H9 (cell line): ENCODE measurements around the gene BCAR3. TPM values are rescaled to one million over a fixed set of nuclear protein-coding genes. Genes with fewer than 3 reads are reported as not detected.

Experiments used
- DNase-seq: peaks from one replicate; pipeline ENCODE4 v3.0.0-alpha.2; 2017
- H2AFZ ChIP-seq: one replicate; pipeline ENCODE4 v1.6.1; 2013; ENCODE audit warnings: mild to moderate bottlenecking, low read length, control low read depth, moderate library complexity
- H2AK5ac ChIP-seq: 2 replicates; pipeline ENCODE4 v1.6.1; 2013; ENCODE audit warnings: low read length, control low read depth, mixed read lengths; ENCODE audit not compliant: insufficient read length
- H2BK120ac ChIP-seq: one replicate; pipeline ENCODE4 v1.6.1; 2013; ENCODE audit warnings: low read depth, mild to moderate bottlenecking, low read length, control low read depth, inconsistent platforms; ENCODE audit not compliant: poor library complexity, severe bottlenecking
- H2BK12ac ChIP-seq: 2 replicates; pipeline ENCODE4 v1.6.1; 2013; ENCODE audit warnings: low read length, control low read depth, mixed read lengths, low read depth; ENCODE audit not compliant: insufficient read length
- H2BK15ac ChIP-seq: 2 replicates; pipeline ENCODE4 v1.6.1; 2013; ENCODE audit warnings: low read depth, low read length, control low read depth
- H2BK20ac ChIP-seq: one replicate; pipeline ENCODE4 v1.6.1; 2013; ENCODE audit warnings: low read depth, mild to moderate bottlenecking, low read length, control low read depth, inconsistent platforms; ENCODE audit not compliant: poor library complexity, severe bottlenecking
- H2BK5ac ChIP-seq: 2 replicates; pipeline ENCODE4 v1.6.1; 2013; ENCODE audit warnings: low read length, control low read depth, mixed read lengths; ENCODE audit not compliant: insufficient read length
- H3K14ac ChIP-seq: 2 replicates; pipeline ENCODE4 v1.6.1; 2013; ENCODE audit warnings: low read length, control low read depth; ENCODE audit not compliant: insufficient read depth
- H3K18ac ChIP-seq: 2 replicates; pipeline ENCODE4 v1.6.1; 2013; ENCODE audit warnings: low read depth, mild to moderate bottlenecking, mixed read lengths, low read length, control low read depth; ENCODE audit not compliant: insufficient read length
- H3K23ac ChIP-seq: 2 replicates; pipeline ENCODE4 v1.6.1; 2013; ENCODE audit warnings: low read length, control low read depth, mixed read lengths, low read depth; ENCODE audit not compliant: insufficient read length
- H3K23me2 ChIP-seq: 2 replicates; pipeline ENCODE4 v1.6.1; 2013; ENCODE audit warnings: low read depth, mild to moderate bottlenecking, mixed read lengths, low read length, control low read depth; ENCODE audit not compliant: insufficient read length, poor library complexity, severe bottlenecking
- H3K27ac ChIP-seq: 2 replicates; pipeline ENCODE4 v1.5.1; 2013; ENCODE audit warnings: low read length, control low read depth, mixed read lengths, low read depth; ENCODE audit not compliant: insufficient read length
- H3K27me3 ChIP-seq: 2 replicates; pipeline ENCODE4 v1.6.1; 2013; ENCODE audit warnings: low read length, control low read depth, inconsistent platforms; ENCODE audit not compliant: insufficient read depth
- H3K4ac ChIP-seq: 2 replicates; pipeline ENCODE4 v1.6.1; 2013; ENCODE audit warnings: low read depth, mild to moderate bottlenecking, control low read depth, inconsistent platforms, low read length, moderate library complexity
- H3K4me1 ChIP-seq: 2 replicates; pipeline ENCODE4 v1.6.1; 2013; ENCODE audit warnings: low read length, control low read depth, inconsistent platforms; ENCODE audit not compliant: insufficient read depth
- H3K4me2 ChIP-seq: 2 replicates; pipeline ENCODE4 v1.6.1; 2013; ENCODE audit warnings: low read length, control low read depth, mixed read lengths; ENCODE audit not compliant: insufficient read length, insufficient read depth
- H3K56ac ChIP-seq: 2 replicates; pipeline ENCODE4 v1.6.1; 2013; ENCODE audit warnings: low read depth, mild to moderate bottlenecking, mixed read lengths, low read length, control low read depth; ENCODE audit not compliant: insufficient read length
- H3K79me1 ChIP-seq: 2 replicates; pipeline ENCODE4 v1.6.1; 2013; ENCODE audit warnings: low read depth, mild to moderate bottlenecking, moderate library complexity, low read length, control low read depth, inconsistent platforms; ENCODE audit not compliant: insufficient read depth, poor library complexity, severe bottlenecking
- H3K79me2 ChIP-seq: 2 replicates; pipeline ENCODE4 v1.6.1; 2013; ENCODE audit warnings: low read length, control low read depth, inconsistent platforms; ENCODE audit not compliant: insufficient read depth
- H3K9ac ChIP-seq: 2 replicates; pipeline ENCODE4 v1.6.1; 2013; ENCODE audit warnings: low read length, control low read depth, mixed read lengths; ENCODE audit not compliant: insufficient read length; ENCODE audit errors: extremely low read depth
- H3K9me3 ChIP-seq: one replicate; pipeline ENCODE4 v1.6.1; 2013; ENCODE audit warnings: low read depth, low read length, inconsistent platforms; ENCODE audit not compliant: control insufficient read depth
- H3T11ph ChIP-seq: one replicate; pipeline ENCODE4 v1.6.1; 2013; ENCODE audit warnings: mild to moderate bottlenecking, low read length, control low read depth, inconsistent platforms
- H4K20me1 ChIP-seq: one replicate; pipeline ENCODE4 v1.6.1; 2013; ENCODE audit not compliant: control insufficient read depth, insufficient read length, insufficient read depth
- H4K5ac ChIP-seq: 2 replicates; pipeline ENCODE4 v1.6.1; 2013; ENCODE audit warnings: low read depth, mild to moderate bottlenecking, mixed read lengths, low read length, control low read depth; ENCODE audit not compliant: insufficient read length
- H4K8ac ChIP-seq: replicated peaks from 2 replicates; pipeline ENCODE4 v1.6.1; 2013; ENCODE audit warnings: low read length, control low read depth, mixed read lengths, low read depth; ENCODE audit not compliant: insufficient read length
- H4K91ac ChIP-seq: 2 replicates; pipeline ENCODE4 v1.6.1; 2013; ENCODE audit warnings: low read depth, mild to moderate bottlenecking, moderate library complexity, mixed read lengths, low read length, control low read depth; ENCODE audit not compliant: insufficient read length
- H3K27ac Mint-ChIP-seq, 3 experiments: 2 replicates in 2 of 3; 3 replicates in 1 of 3; pipeline ENCODE4 v1.8.0; 2020 to 2021; ENCODE audit warnings: mixed read lengths in 3 of 3, mild to moderate bottlenecking in 1 of 3, moderate library complexity in 1 of 3
- H3K27me3 Mint-ChIP-seq: 2 replicates; pipeline ENCODE4 v1.8.0; 2021; ENCODE audit warnings: low read depth, mild to moderate bottlenecking, moderate library complexity, mixed read lengths
- H3K36me3 Mint-ChIP-seq, 3 experiments: 2 replicates in 2 of 3; 3 replicates in 1 of 3; pipeline ENCODE4 v1.8.0; 2020 to 2021; ENCODE audit warnings: low read depth in 3 of 3, mixed read lengths in 3 of 3; ENCODE audit not compliant: insufficient read depth in 1 of 3
- H3K4me1 Mint-ChIP-seq, 2 experiments: 2 replicates each; pipeline ENCODE4 v1.8.0; 2020; ENCODE audit warnings: mixed read lengths in 2 of 2
- H3K4me3 Mint-ChIP-seq, 2 experiments: 2 replicates in 1 of 2; 3 replicates in 1 of 2; pipeline ENCODE4 v1.8.0; 2020 to 2021; ENCODE audit warnings: mild to moderate bottlenecking in 2 of 2, mixed read lengths in 2 of 2, moderate library complexity in 1 of 2
- H3K9me3 Mint-ChIP-seq, 2 experiments: 2 replicates in 1 of 2; 3 replicates in 1 of 2; pipeline ENCODE4 v1.8.0; 2020; ENCODE audit warnings: mild to moderate bottlenecking in 2 of 2, mixed read lengths in 2 of 2, moderate library complexity in 1 of 2
- WGBS: extraction: QIAGEN DNeasy Blood & Tissue Kit; methylation state at CpG from one replicate; pipeline ENCODE4 v1.1.7; 2013; ENCODE audit warnings: missing lambda C conversion rate, low lambda C conversion rate, mixed read lengths; ENCODE audit not compliant: insufficient read length; ENCODE audit errors: extremely low coverage; 5-methylcytosine and 5-hydroxymethylcytosine counted together
- total RNA-seq: library from RNA; stranded (reverse); gene quantifications from 2 replicates; pipeline ENCODE4 v1.2.1, GENCODE V29; 2021
- TF ChIP-seq, protein P1 (sequence below): fragments of 200-600 bp; sonication (generic); conservative IDR thresholded peaks from 3 replicates; pipeline ENCODE4 v1.8.0; 2021; ENCODE audit warnings: antibody characterized with exemption, mild to moderate bottlenecking

Gene BCAR3
- total RNA-seq, 1 experiment from 2014 or later = 4.9 TPM

DNA sequence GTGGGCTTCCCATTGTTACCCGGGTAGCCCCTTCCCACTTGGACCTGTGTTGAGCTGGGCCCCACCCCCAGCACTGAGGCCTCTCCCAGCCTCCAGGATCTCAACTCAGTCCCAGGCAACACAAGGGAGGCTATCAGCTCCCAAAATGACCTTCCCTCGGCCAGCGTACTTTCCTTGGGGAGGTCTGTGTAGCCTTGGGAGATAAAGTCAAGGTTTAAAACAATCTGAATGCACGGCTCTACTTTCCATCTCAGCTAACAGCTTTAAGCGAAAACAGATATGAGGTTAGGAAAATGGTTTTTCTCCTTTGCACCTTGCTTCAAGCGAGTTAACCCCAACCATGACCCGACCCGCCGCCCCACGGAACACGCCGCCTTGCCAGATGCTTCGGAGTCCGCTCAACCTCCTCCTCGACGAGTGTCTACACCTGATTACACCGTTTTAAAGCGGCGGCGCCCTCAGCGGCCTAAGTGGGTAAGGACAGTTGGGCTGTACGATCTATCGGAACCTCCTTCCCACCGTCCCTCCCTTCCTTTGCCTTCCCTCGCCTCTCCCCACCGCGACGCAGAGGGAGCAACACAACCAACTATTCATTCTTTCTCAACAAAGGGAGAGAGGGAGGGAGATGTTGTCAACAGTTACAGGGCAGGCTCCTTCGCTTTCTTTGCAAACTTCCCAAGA is 1.1 kb downstream of the BCAR3 start:
- Histone ChIP-seq H3K4me2 (peak overlapping the region; percentile 50), H4K8ac (no peak overlapping the region), H2BK20ac (no peak overlapping the region), H3T11ph (no peak overlapping the region), H2BK15ac (no peak overlapping the region), H2AK5ac (no peak overlapping the region), H3K23ac (no peak overlapping the region), H3K9ac (peak overlapping the region; percentile 8), H3K14ac (peak overlapping the region; percentile 82; the same call in 1 of the 2 replicates), H4K20me1 (no peaks in the 10 kb centered on the region), H2BK120ac (no peak overlapping the region), H4K91ac (no peak overlapping the region), H3K23me2 (peaks cover 7% of the 10 kb centered on the region), H3K4ac (no peak overlapping the region), H2AFZ (no peak overlapping the region), H3K27me3 (no peaks in the 10 kb centered on the region), H3K4me1 (peaks cover 6% of the 10 kb centered on the region; the same call in 1 of the 2 replicates), H3K56ac (no peak overlapping the region), H3K79me2 (peaks cover 2% of the 10 kb centered on the region; the same call in 1 of the 2 replicates), H3K9me3 (no peaks in the 10 kb centered on the region), H4K5ac (no peak overlapping the region), H2BK5ac (no peak overlapping the region), H2BK12ac (no peak overlapping the region), H3K79me1 (no peaks in the 10 kb centered on the region), H3K18ac (no peak overlapping the region), H3K27ac (no peak overlapping the region)
- H3K36me3 Mint-ChIP-seq = peaks cover 0 to 3% (median 0%) of the 10 kb centered on the region in 3 experiments; a peak in 1 of 7 replicates
- no CpG with 5 or more reads among the region's 29 CpGs for WGBS
- peak; percentile 89 for DNase-seq
- H3K4me3 Mint-ChIP-seq = peak overlapping the region; percentile 82 to 96
- no peaks in the 10 kb centered on the region for H3K9me3 Mint-ChIP-seq
- H3K4me1 Mint-ChIP-seq = peaks cover 43 to 46% of the 10 kb centered on the region in 2 experiments
- TF ChIP-seq, protein P1, sequence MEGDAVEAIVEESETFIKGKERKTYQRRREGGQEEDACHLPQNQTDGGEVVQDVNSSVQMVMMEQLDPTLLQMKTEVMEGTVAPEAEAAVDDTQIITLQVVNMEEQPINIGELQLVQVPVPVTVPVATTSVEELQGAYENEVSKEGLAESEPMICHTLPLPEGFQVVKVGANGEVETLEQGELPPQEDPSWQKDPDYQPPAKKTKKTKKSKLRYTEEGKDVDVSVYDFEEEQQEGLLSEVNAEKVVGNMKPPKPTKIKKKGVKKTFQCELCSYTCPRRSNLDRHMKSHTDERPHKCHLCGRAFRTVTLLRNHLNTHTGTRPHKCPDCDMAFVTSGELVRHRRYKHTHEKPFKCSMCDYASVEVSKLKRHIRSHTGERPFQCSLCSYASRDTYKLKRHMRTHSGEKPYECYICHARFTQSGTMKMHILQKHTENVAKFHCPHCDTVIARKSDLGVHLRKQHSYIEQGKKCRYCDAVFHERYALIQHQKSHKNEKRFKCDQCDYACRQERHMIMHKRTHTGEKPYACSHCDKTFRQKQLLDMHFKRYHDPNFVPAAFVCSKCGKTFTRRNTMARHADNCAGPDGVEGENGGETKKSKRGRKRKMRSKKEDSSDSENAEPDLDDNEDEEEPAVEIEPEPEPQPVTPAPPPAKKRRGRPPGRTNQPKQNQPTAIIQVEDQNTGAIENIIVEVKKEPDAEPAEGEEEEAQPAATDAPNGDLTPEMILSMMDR = peak; percentile 72
- peaks cover 42% of the 10 kb centered on the region for H3K27me3 Mint-ChIP-seq
- peak overlapping the region; percentile 63 to 76 (median 71); a peak in 4 of 7 replicates for H3K27ac Mint-ChIP-seq
